HepG2 (cell line): ENCODE measurements around the gene SLC7A10. TPM values are rescaled to one million over a fixed set of nuclear protein-coding genes. Genes with fewer than 3 reads are reported as not detected.
A peak's percentile ranks its signal among the peaks of the same experiment; 100 is the strongest.

Experiments
- ARNT ChIP-seq: fragments of 450-650 bp; IDR thresholded peaks from 2 replicates; pipeline ENCODE4 v1.6.1; 2017
- ARNTL ChIP-seq: sonication (generic); formaldehyde crosslinking; IDR thresholded peaks from 2 replicates; pipeline ENCODE4 v1.4.0; 2020; ENCODE audit warnings: mild to moderate bottlenecking, missing genetic modification reagents
- DMAP1 ChIP-seq: IDR thresholded peaks from 2 replicates; pipeline ENCODE4 v1.6.1; 2016
- EP300 ChIP-seq, 3 experiments: sonication (generic) in 1 of 3; formaldehyde crosslinking in 1 of 3; IDR thresholded peaks; 2 replicates each; pipeline versions ENCODE4 v1.5.1 to v1.6.1; 2011 to 2020; ENCODE audit warnings: low read depth in 2 of 3, low read length in 2 of 3, borderline replicate concordance in 1 of 3, improper control_type of control experiment in 1 of 3, mild to moderate bottlenecking in 1 of 3, missing genetic modification reagents in 1 of 3, moderate library complexity in 1 of 3
- HDAC2 ChIP-seq: sonication (generic); formaldehyde crosslinking; IDR thresholded peaks from 2 replicates; pipeline ENCODE4 v1.4.0; 2020; ENCODE audit warnings: missing genetic modification reagents
- KAT7 ChIP-seq: IDR thresholded peaks from 2 replicates; pipeline ENCODE4 v1.6.1; 2018; ENCODE audit warnings: borderline replicate concordance, missing compliant biosample characterization
- SIX1 ChIP-seq: sonication (generic); formaldehyde crosslinking; IDR thresholded peaks from 2 replicates; pipeline ENCODE4 v1.4.0; 2020; ENCODE audit warnings: missing genetic modification reagents, borderline replicate concordance
- SP5 ChIP-seq: IDR thresholded peaks from 2 replicates; pipeline ENCODE4 v1.6.1; 2016; ENCODE audit warnings: low read depth, borderline replicate concordance
- SPEN ChIP-seq: sonication (generic); formaldehyde crosslinking; IDR thresholded peaks from 2 replicates; pipeline ENCODE4 v1.5.1; 2020; ENCODE audit warnings: low read depth, mild to moderate bottlenecking, missing genetic modification reagents
- SYNCRIP ChIP-seq: fragments of 200-400 bp; formaldehyde crosslinking; IDR thresholded peaks from 2 replicates; pipeline ENCODE4 v1.6.1; 2018; ENCODE audit warnings: mild to moderate bottlenecking, low read depth, low read length; ENCODE audit not compliant: insufficient read depth
- ZBTB38 ChIP-seq: sonication (generic); formaldehyde crosslinking; IDR thresholded peaks from 2 replicates; pipeline ENCODE4 v1.5.1; 2020; ENCODE audit warnings: mild to moderate bottlenecking, missing genetic modification reagents
- ZBTB42 ChIP-seq: sonication (generic); formaldehyde crosslinking; IDR thresholded peaks from 2 replicates; pipeline ENCODE4 v1.5.0; 2020; ENCODE audit warnings: mild to moderate bottlenecking, missing genetic modification reagents
- ZFP36L1 ChIP-seq: sonication (generic); formaldehyde crosslinking; IDR thresholded peaks from 2 replicates; pipeline ENCODE4 v1.8.0; 2022; ENCODE audit warnings: mild to moderate bottlenecking, missing genetic modification reagents, moderate library complexity
- ZNF333 ChIP-seq: sonication (generic); formaldehyde crosslinking; IDR thresholded peaks from 2 replicates; pipeline ENCODE4 v1.4.0; 2020; ENCODE audit warnings: mild to moderate bottlenecking, missing genetic modification reagents, borderline replicate concordance
- ZNF451 ChIP-seq: sonication (generic); formaldehyde crosslinking; IDR thresholded peaks from 2 replicates; pipeline ENCODE4 v1.5.0; 2020; ENCODE audit warnings: mild to moderate bottlenecking, missing genetic modification reagents
- ZNF569 ChIP-seq: sonication (generic); formaldehyde crosslinking; IDR thresholded peaks from 2 replicates; pipeline ENCODE4 v1.5.0; 2020; ENCODE audit warnings: mild to moderate bottlenecking, missing genetic modification reagents, moderate library complexity, borderline replicate concordance
- ZNF713 ChIP-seq: sonication (generic); formaldehyde crosslinking; IDR thresholded peaks from 2 replicates; pipeline ENCODE4 v1.4.0; 2020; ENCODE audit warnings: mild to moderate bottlenecking, missing genetic modification reagents
- ZNF816 ChIP-seq: sonication (generic); formaldehyde crosslinking; IDR thresholded peaks from 2 replicates; pipeline ENCODE4 v1.8.0; 2022; ENCODE audit warnings: missing genetic modification reagents, mild to moderate bottlenecking, borderline replicate concordance
- ZSCAN21 ChIP-seq: sonication (generic); formaldehyde crosslinking; IDR thresholded peaks from 2 replicates; pipeline ENCODE4 v1.8.0; 2022; ENCODE audit warnings: mild to moderate bottlenecking, missing genetic modification reagents, moderate library complexity, borderline replicate concordance
- polyA plus RNA-seq, 8 experiments: library from polyadenylated mRNA; depleted of rRNA in 3 of 8; stranded (reverse) in 7 of 8; unstranded in 1 of 8; fragments of >200 nt; fragmentation: Illumina TruSeq in 4 of 8; extraction: Trizol in 4 of 8; gene quantifications; 2 replicates each; pipeline versions ENCODE4 v1.2.1 to v1.2.3, GENCODE V29; 2011 to 2016; ENCODE audit warnings: low read depth in 4 of 8, missing spikeins in 1 of 8, mixed read lengths in 1 of 8; ENCODE audit not compliant: insufficient read depth in 1 of 8
- total RNA-seq, 5 experiments: library from RNA; depleted of rRNA; stranded (reverse); fragments of >200 nt; fragmentation: Illumina TruSeq; extraction: Trizol; gene quantifications; 2 replicates each; pipeline ENCODE4 v1.2.3, GENCODE V29; 2016; ENCODE audit warnings: low read depth in 1 of 5
- TF ChIP-seq, protein P1 (sequence below): sonication (generic); formaldehyde crosslinking; IDR thresholded peaks from 2 replicates; pipeline ENCODE4 v1.4.0; 2020; ENCODE audit warnings: missing genetic modification reagents
- TF ChIP-seq, protein P2 (sequence below): sonication (generic); formaldehyde crosslinking; IDR thresholded peaks from 2 replicates; pipeline ENCODE4 v1.9.0; 2022; ENCODE audit warnings: low read depth, missing genetic modification reagents
- TF ChIP-seq, protein P3 (sequence below): IDR thresholded peaks from 2 replicates; pipeline ENCODE4 v1.6.1; 2016; ENCODE audit warnings: missing genetic modification reagents, missing compliant biosample characterization
- TF ChIP-seq, protein P4 (sequence below): IDR thresholded peaks from 2 replicates; pipeline ENCODE4 v1.6.1; 2016; ENCODE audit warnings: mild to moderate bottlenecking

The SLC7A10 gene
- total and polyA plus RNA-seq, 2 of the 13 experiments (the other 11 are each of a cell fraction or from before 2014, with no cell fraction given), result 1.1 to 2.2 TPM

DNA sequence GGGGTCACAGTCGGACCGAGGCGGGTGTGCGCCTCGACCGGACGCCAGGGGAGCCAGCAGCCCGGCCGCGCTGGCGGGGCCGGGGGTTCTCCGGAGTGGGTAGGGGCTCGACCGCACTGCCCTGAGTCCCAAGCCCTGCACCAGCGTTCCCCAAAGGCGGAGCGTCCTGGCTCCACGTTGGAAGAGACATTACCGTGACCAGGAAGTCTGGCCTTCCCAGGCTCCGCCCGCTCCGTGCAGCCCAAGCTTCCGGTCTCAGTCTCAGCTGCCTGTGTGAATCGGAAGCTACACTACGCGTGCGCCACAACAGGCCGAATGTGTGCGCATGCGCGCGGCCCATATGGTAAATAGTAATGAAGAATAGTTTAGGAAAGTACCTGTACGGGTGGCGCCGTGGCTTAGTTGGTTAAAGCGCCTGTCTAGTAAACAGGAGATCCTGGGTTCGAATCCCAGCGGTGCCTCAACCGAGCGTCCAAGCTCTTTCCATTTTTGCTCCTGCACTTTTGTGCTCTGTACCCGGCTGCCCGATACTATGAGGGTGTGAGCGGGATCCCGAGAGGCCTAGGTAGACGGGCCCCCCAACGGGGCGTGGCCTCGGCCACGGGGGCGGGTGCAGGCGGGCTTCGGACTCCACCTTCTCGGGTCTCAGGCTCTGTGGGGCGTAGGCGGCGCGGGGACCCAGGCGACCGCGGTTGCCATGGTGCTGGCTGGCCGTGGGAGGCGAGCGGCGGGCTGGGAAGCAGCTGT is 48.8 kb downstream of the SLC7A10 start (continued):
- TF ChIP-seq, protein P1, sequence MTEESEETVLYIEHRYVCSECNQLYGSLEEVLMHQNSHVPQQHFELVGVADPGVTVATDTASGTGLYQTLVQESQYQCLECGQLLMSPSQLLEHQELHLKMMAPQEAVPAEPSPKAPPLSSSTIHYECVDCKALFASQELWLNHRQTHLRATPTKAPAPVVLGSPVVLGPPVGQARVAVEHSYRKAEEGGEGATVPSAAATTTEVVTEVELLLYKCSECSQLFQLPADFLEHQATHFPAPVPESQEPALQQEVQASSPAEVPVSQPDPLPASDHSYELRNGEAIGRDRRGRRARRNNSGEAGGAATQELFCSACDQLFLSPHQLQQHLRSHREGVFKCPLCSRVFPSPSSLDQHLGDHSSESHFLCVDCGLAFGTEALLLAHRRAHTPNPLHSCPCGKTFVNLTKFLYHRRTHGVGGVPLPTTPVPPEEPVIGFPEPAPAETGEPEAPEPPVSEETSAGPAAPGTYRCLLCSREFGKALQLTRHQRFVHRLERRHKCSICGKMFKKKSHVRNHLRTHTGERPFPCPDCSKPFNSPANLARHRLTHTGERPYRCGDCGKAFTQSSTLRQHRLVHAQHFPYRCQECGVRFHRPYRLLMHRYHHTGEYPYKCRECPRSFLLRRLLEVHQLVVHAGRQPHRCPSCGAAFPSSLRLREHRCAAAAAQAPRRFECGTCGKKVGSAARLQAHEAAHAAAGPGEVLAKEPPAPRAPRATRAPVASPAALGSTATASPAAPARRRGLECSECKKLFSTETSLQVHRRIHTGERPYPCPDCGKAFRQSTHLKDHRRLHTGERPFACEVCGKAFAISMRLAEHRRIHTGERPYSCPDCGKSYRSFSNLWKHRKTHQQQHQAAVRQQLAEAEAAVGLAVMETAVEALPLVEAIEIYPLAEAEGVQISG (CRISPR knock-in tag), result peak; percentile 81
- TF ChIP-seq ZBTB42 (CRISPR knock-in tag) (no peak), SIX1 (peak; percentile 65; the same call in 1 of the 2 replicates), ARNT (no peak), ZSCAN21 (CRISPR knock-in tag) (peak; percentile 88), SPEN (CRISPR knock-in tag) (peak; percentile 55; the same call in 1 of the 2 replicates), ZNF451 (CRISPR knock-in tag) (peak; percentile 82; the same call in 1 of the 2 replicates), SP5 (peak; percentile 50; the same call in 1 of the 2 replicates), KAT7 (peak; percentile 56; the same call in 1 of the 2 replicates), SYNCRIP (no peak), ZNF713 (CRISPR knock-in tag) (no peak), ZFP36L1 (peak; percentile 77; the same call in 1 of the 2 replicates), ARNTL (CRISPR knock-in tag) (no peak; the same call in 1 of the 2 replicates), ZNF333 (CRISPR knock-in tag) (peak; percentile 42; the same call in 1 of the 2 replicates), ZBTB38 (CRISPR knock-in tag) (no peak; the same call in 1 of the 2 replicates), HDAC2 (CRISPR knock-in tag) (peak; percentile 38), ZNF569 (0 out of 2 replicates have a peak, but pooled peaks have one; percentile 21), DMAP1 (CRISPR knock-in tag) (peak; percentile 76), EP300 (IDR thresholded peaks at IDR 0.05; ENCODE audit: low read depth in 2 of 2, low read length in 2 of 2) (0 out of 4 replicates have a peak, but pooled peaks of 1 of the 2 experiments have one; percentile 13), EP300 (CRISPR knock-in tag; IDR thresholded peaks at IDR 0.05; ENCODE audit: borderline replicate concordance) (no peak; the same call in 1 of the 2 replicates), ZNF816 (CRISPR knock-in tag) (peak; percentile 96)
- TF ChIP-seq, protein P2, sequence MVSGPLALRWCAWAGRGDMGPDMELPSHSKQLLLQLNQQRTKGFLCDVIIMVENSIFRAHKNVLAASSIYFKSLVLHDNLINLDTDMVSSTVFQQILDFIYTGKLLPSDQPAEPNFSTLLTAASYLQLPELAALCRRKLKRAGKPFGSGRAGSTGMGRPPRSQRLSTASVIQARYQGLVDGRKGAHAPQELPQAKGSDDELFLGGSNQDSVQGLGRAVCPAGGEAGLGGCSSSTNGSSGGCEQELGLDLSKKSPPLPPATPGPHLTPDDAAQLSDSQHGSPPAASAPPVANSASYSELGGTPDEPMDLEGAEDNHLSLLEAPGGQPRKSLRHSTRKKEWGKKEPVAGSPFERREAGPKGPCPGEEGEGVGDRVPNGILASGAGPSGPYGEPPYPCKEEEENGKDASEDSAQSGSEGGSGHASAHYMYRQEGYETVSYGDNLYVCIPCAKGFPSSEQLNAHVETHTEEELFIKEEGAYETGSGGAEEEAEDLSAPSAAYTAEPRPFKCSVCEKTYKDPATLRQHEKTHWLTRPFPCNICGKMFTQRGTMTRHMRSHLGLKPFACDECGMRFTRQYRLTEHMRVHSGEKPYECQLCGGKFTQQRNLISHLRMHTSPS (CRISPR knock-in tag), result peak; percentile 45; the same call in 1 of the 2 replicates
- TF ChIP-seq, protein P3, sequence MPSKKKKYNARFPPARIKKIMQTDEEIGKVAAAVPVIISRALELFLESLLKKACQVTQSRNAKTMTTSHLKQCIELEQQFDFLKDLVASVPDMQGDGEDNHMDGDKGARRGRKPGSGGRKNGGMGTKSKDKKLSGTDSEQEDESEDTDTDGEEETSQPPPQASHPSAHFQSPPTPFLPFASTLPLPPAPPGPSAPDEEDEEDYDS, result peak; percentile 77; the same call in 1 of the 2 replicates
- TF ChIP-seq, protein P4, sequence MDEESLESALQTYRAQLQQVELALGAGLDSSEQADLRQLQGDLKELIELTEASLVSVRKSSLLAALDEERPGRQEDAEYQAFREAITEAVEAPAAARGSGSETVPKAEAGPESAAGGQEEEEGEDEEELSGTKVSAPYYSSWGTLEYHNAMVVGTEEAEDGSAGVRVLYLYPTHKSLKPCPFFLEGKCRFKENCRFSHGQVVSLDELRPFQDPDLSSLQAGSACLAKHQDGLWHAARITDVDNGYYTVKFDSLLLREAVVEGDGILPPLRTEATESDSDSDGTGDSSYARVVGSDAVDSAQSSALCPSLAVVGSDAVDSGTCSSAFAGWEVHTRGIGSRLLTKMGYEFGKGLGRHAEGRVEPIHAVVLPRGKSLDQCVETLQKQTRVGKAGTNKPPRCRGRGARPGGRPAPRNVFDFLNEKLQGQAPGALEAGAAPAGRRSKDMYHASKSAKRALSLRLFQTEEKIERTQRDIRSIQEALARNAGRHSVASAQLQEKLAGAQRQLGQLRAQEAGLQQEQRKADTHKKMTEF (CRISPR knock-in tag), result peak; percentile 94
